ENCODE results near the gene ARF1.

The ARF1 gene

GRCh38 chr1:228092342-228093049 is 10.0 kb downstream of the ARF1 start:
- peaks cover 17% of the 10 kb centered on the region for H3K4me1 ChIP-seq (ENCODE audit: control insufficient read depth, insufficient read depth, low read length)
- CTCF ChIA-PET: interaction anchor here (0.5 to 2.4 kb wide), 2 partner anchors 88 to 93 kb away, joined by 4 to 8 read pairs; no protein-coding TSS in a partner anchor
- H3K27ac ChIP-seq (ENCODE audit: extremely low read depth, low read depth, low read length): no peak overlapping the region
- no peak overlapping the region for H3K4me3 ChIP-seq (ENCODE audit: low read depth, low read length)
- POLR2A ChIA-PET: interaction anchor here (0.6 to 2.8 kb wide), 3 partner anchors 8 to 35 kb away, joined by 4 to 11 read pairs (median 6); partner anchors contain the start of gene ARF1
- H3K36me3 ChIP-seq (ENCODE audit: control insufficient read depth in 2 of 2, insufficient read depth in 1 of 2, low read length in 2 of 2): peaks cover 3 to 96% of the 10 kb centered on the region in 2 experiments; a peak in 2 of 3 replicates
- H3K9me3 ChIP-seq (ENCODE audit: control insufficient read depth, insufficient read depth, low read depth, low read length): no peaks in the 10 kb centered on the region
- TF ChIP-seq ZNF335 (tag by site-specific recombination; conservative IDR thresholded peaks at IDR 0.05): no peak
- no peak for TF ChIP-seq TRIM28 (IDR thresholded peaks at IDR 0.05; ENCODE audit: borderline replicate concordance, low read length)

GRCh38 chr1:228093050-228093906 is 10.8 kb downstream of the ARF1 start:
- H3K4me1 ChIP-seq (ENCODE audit: control insufficient read depth, insufficient read depth, low read length): peaks cover 9% of the 10 kb centered on the region
- ChIA-PET POLR2A (interaction anchor here (0.6 to 2.8 kb wide), 3 partner anchors 9 to 34 kb away, joined by 3 to 11 read pairs (median 6); partner anchors contain the start of gene ARF1), CTCF (interaction anchor here (0.5 to 2.4 kb wide), 2 partner anchors 88 to 94 kb away, joined by 4 to 8 read pairs; no protein-coding TSS in a partner anchor)

GRCh38 chr1:228094432-228095016 is 12.0 kb downstream of the ARF1 start:
- H3K4me3 ChIP-seq (ENCODE audit: low read depth, low read length): no peak overlapping the region
- H3K9me3 ChIP-seq (ENCODE audit: control insufficient read depth, insufficient read depth, low read depth, low read length): no peaks in the 10 kb centered on the region
- no peak overlapping the region for H3K27ac ChIP-seq (ENCODE audit: extremely low read depth, low read depth, low read length)
- H3K36me3 ChIP-seq (ENCODE audit: control insufficient read depth in 2 of 2, insufficient read depth in 1 of 2, low read length in 2 of 2): peaks cover 3 to 96% of the 10 kb centered on the region in 2 experiments; a peak in 2 of 3 replicates
- ChIA-PET CTCF (interaction anchor here (0.6 kb wide), 1 partner anchor 1844 kb away, joined by 3 read pairs; no protein-coding TSS in a partner anchor), POLR2A (interaction anchor here (1.3 kb wide), 1 partner anchor 12 kb away, joined by 5 read pairs; the partner anchor contains the start of gene ARF1)
- peaks cover 4% of the 10 kb centered on the region; the same call in 1 of the 2 replicates for H3K4me1 ChIP-seq (ENCODE audit: control insufficient read depth, insufficient read depth, low read length)
- peak; percentile 98; the same call in 1 of the 2 replicates for TF ChIP-seq TRIM28 (IDR thresholded peaks at IDR 0.05; ENCODE audit: borderline replicate concordance, low read length)
- no peak for TF ChIP-seq ZNF571 (tag by site-specific recombination; IDR thresholded peaks at IDR 0.05)
- TF ChIP-seq ZNF18 (tag by site-specific recombination; IDR thresholded peaks at IDR 0.05): no peak
- peak; percentile 73; the same call in 1 of the 2 replicates for TF ChIP-seq ZNF169 (tag by site-specific recombination; IDR thresholded peaks at IDR 0.05)
- peak; percentile 34 for TF ChIP-seq GLIS1 (tag by site-specific recombination; IDR thresholded peaks at IDR 0.05)
- TF ChIP-seq ZNF549 (tag by site-specific recombination; IDR thresholded peaks at IDR 0.05): no peak
- TF ChIP-seq ZNF747 (tag by site-specific recombination; IDR thresholded peaks at IDR 0.05): no peak
- 0 out of 2 replicates have a peak, but pooled peaks have one; percentile 9 for TF ChIP-seq ZNF280D (tag by site-specific recombination; IDR thresholded peaks at IDR 0.05)
- TF ChIP-seq ZNF157 (tag by site-specific recombination; IDR thresholded peaks at IDR 0.05): no peak
- no peak for TF ChIP-seq TCF7L2 (IDR thresholded peaks at IDR 0.05; ENCODE audit: borderline replicate concordance, low read depth, low read length)
- TF ChIP-seq ZNF449 (tag by site-specific recombination; IDR thresholded peaks at IDR 0.05): peak; percentile 86
- TF ChIP-seq SETDB1 (IDR thresholded peaks at IDR 0.05; ENCODE audit: insufficient read length, low read length): peak; percentile 75
- 0 out of 2 replicates have a peak, but pooled peaks have one; percentile 42 for TF ChIP-seq ZNF324 (tag by site-specific recombination; IDR thresholded peaks at IDR 0.05)

More at GRCh38 chr1:228093050-228093906, 10.8 kb downstream of the ARF1 start:
- TF ChIP-seq HIC1 (tag by site-specific recombination; IDR thresholded peaks at IDR 0.05) (0 out of 2 replicates have a peak, but pooled peaks have one; percentile 12), ZNF776 (tag by site-specific recombination; IDR thresholded peaks at IDR 0.05; ENCODE audit: borderline replicate concordance) (no peak)
- Histone ChIP-seq H3K27ac (ENCODE audit: extremely low read depth, low read depth, low read length) (no peak overlapping the region), H3K36me3 (ENCODE audit: control insufficient read depth in 2 of 2, insufficient read depth in 1 of 2, low read length in 2 of 2) (peaks cover 3 to 96% of the 10 kb centered on the region in 2 experiments; a peak in 2 of 3 replicates), H3K4me3 (ENCODE audit: low read depth, low read length) (no peak overlapping the region), H3K9me3 (ENCODE audit: control insufficient read depth, insufficient read depth, low read depth, low read length) (no peaks in the 10 kb centered on the region)

Data from HEK293 (cell line).